HepG2 (cell line): ENCODE data around the gene IFNK. TPM values are rescaled to one million over a fixed set of nuclear protein-coding genes. Genes with fewer than 3 reads are reported as not detected.

Experiments
- BCL6 ChIP-seq: IDR thresholded peaks from 2 replicates; pipeline ENCODE4 v1.6.1; 2016; ENCODE audit warnings: missing genetic modification reagents, missing compliant biosample characterization
- CEBPB ChIP-seq: IDR thresholded peaks from 2 replicates; pipeline ENCODE4 v1.6.1; 2011; ENCODE audit warnings: low read depth, low read length, improper control_type of control experiment, borderline replicate concordance
- DPF2 ChIP-seq: sonication (generic); formaldehyde crosslinking; IDR thresholded peaks from 2 replicates; pipeline ENCODE4 v1.4.0; 2020; ENCODE audit warnings: mild to moderate bottlenecking, low read depth, missing genetic modification reagents, borderline replicate concordance
- IRX3 ChIP-seq: sonication (generic); formaldehyde crosslinking; IDR thresholded peaks from 2 replicates; pipeline ENCODE4 v1.8.1; 2023; ENCODE audit warnings: mild to moderate bottlenecking, low read depth, missing genetic modification reagents, borderline replicate concordance
- JUNB ChIP-seq: sonication (generic); formaldehyde crosslinking; IDR thresholded peaks from 2 replicates; pipeline ENCODE4 v1.8.0; 2022; ENCODE audit warnings: missing genetic modification reagents, mild to moderate bottlenecking, borderline replicate concordance
- KDM1A ChIP-seq: IDR thresholded peaks from 2 replicates; pipeline ENCODE4 v1.6.1; 2016; ENCODE audit warnings: missing compliant biosample characterization
- KLF11 ChIP-seq: IDR thresholded peaks from 2 replicates; pipeline ENCODE4 v1.6.1; 2016; ENCODE audit warnings: missing compliant biosample characterization
- MEF2D ChIP-seq: sonication (generic); formaldehyde crosslinking; IDR thresholded peaks from 2 replicates; pipeline ENCODE4 v1.5.1; 2020; ENCODE audit warnings: mild to moderate bottlenecking, missing genetic modification reagents
- MXD4 ChIP-seq: IDR thresholded peaks from 2 replicates; pipeline ENCODE4 v1.6.1; 2016; ENCODE audit warnings: mild to moderate bottlenecking, missing biosample characterization, missing genetic modification reagents
- NAIF1 ChIP-seq: sonication (generic); formaldehyde crosslinking; IDR thresholded peaks from 2 replicates; pipeline ENCODE4 v1.5.0; 2020; ENCODE audit warnings: mild to moderate bottlenecking, missing genetic modification reagents, borderline replicate concordance
- NFYC ChIP-seq: IDR thresholded peaks from 2 replicates; pipeline ENCODE4 v1.6.1; 2016; ENCODE audit warnings: missing genetic modification reagents, missing compliant biosample characterization
- NR1H2 ChIP-seq: sonication (generic); formaldehyde crosslinking; IDR thresholded peaks from 2 replicates; pipeline ENCODE4 v1.8.1; 2022; ENCODE audit warnings: low read depth, missing genetic modification reagents, borderline replicate concordance
- POGZ ChIP-seq: sonication (generic); formaldehyde crosslinking; IDR thresholded peaks from 2 replicates; pipeline ENCODE4 v1.4.0; 2020; ENCODE audit warnings: mild to moderate bottlenecking, missing genetic modification reagents
- RXRB ChIP-seq: IDR thresholded peaks from 2 replicates; pipeline ENCODE4 v1.6.1; 2016; ENCODE audit warnings: borderline replicate concordance, missing genetic modification reagents, missing compliant biosample characterization
- SNAI1 ChIP-seq: sonication (generic); formaldehyde crosslinking; IDR thresholded peaks from 2 replicates; pipeline ENCODE4 v1.5.0; 2020; ENCODE audit warnings: mild to moderate bottlenecking, missing genetic modification reagents, borderline replicate concordance
- SP5 ChIP-seq: IDR thresholded peaks from 2 replicates; pipeline ENCODE4 v1.6.1; 2016; ENCODE audit warnings: low read depth, borderline replicate concordance
- TP53 ChIP-seq: sonication (generic); formaldehyde crosslinking; conservative IDR thresholded peaks from 2 replicates; pipeline ENCODE4 v1.4.0; 2020; ENCODE audit warnings: missing genetic modification reagents
- ZFP62 ChIP-seq: sonication (generic); formaldehyde crosslinking; IDR thresholded peaks from 2 replicates; pipeline ENCODE4 v1.4.0; 2020; ENCODE audit warnings: missing genetic modification reagents
- ZNF251 ChIP-seq: sonication (generic); formaldehyde crosslinking; IDR thresholded peaks from 2 replicates; pipeline ENCODE4 v1.9.0; 2021; ENCODE audit warnings: mild to moderate bottlenecking, missing genetic modification reagents
- ZNF30 ChIP-seq: sonication (generic); formaldehyde crosslinking; IDR thresholded peaks from 2 replicates; pipeline ENCODE4 v1.5.0; 2020; ENCODE audit warnings: mild to moderate bottlenecking, missing genetic modification reagents
- ZNF530 ChIP-seq: sonication (generic); formaldehyde crosslinking; IDR thresholded peaks from 2 replicates; pipeline ENCODE4 v1.5.0; 2020; ENCODE audit warnings: low read depth, mild to moderate bottlenecking, missing genetic modification reagents
- ZNF577 ChIP-seq: sonication (generic); formaldehyde crosslinking; IDR thresholded peaks from 2 replicates; pipeline ENCODE4 v1.4.0; 2020; ENCODE audit warnings: mild to moderate bottlenecking, low read depth, missing genetic modification reagents, borderline replicate concordance
- ZNF775 ChIP-seq: sonication (generic); formaldehyde crosslinking; IDR thresholded peaks from 2 replicates; pipeline ENCODE4 v1.4.0; 2020; ENCODE audit warnings: missing genetic modification reagents, mild to moderate bottlenecking, moderate library complexity, borderline replicate concordance
- polyA plus RNA-seq, 8 experiments: library from polyadenylated mRNA; depleted of rRNA in 3 of 8; stranded (reverse) in 7 of 8; unstranded in 1 of 8; fragments of >200 nt; fragmentation: Illumina TruSeq in 4 of 8; extraction: Trizol in 4 of 8; gene quantifications; 2 replicates each; pipeline versions ENCODE4 v1.2.1 to v1.2.3, GENCODE V29; 2011 to 2016; ENCODE audit warnings: low read depth in 4 of 8, missing spikeins in 1 of 8, mixed read lengths in 1 of 8; ENCODE audit not compliant: insufficient read depth in 1 of 8
- total RNA-seq, 5 experiments: library from RNA; depleted of rRNA; stranded (reverse); fragments of >200 nt; fragmentation: Illumina TruSeq; extraction: Trizol; gene quantifications; 2 replicates each; pipeline ENCODE4 v1.2.3, GENCODE V29; 2016; ENCODE audit warnings: low read depth in 1 of 5
- TF ChIP-seq, protein P1 (sequence below): sonication (generic); formaldehyde crosslinking; conservative IDR thresholded peaks from 2 replicates; pipeline ENCODE4 v1.4.0; 2020; ENCODE audit warnings: missing genetic modification reagents
- TF ChIP-seq, protein P2 (sequence below): sonication (generic); formaldehyde crosslinking; IDR thresholded peaks from 2 replicates; pipeline ENCODE4 v1.8.1; 2023; ENCODE audit warnings: mild to moderate bottlenecking, moderate library complexity, missing genetic modification reagents
- TF ChIP-seq, protein P3 (sequence below): sonication (generic); formaldehyde crosslinking; IDR thresholded peaks from 2 replicates; pipeline ENCODE4 v1.4.0; 2020; ENCODE audit warnings: mild to moderate bottlenecking, missing genetic modification reagents
- TF ChIP-seq, protein P4 (sequence below): sonication (generic); formaldehyde crosslinking; IDR thresholded peaks from 2 replicates; pipeline ENCODE4 v1.5.0; 2020; ENCODE audit warnings: missing genetic modification reagents
- TF ChIP-seq, protein P5 (sequence below): sonication (generic); formaldehyde crosslinking; IDR thresholded peaks from 2 replicates; pipeline ENCODE4 v1.8.1; 2023; ENCODE audit warnings: mild to moderate bottlenecking, missing genetic modification reagents, borderline replicate concordance
- TF ChIP-seq, protein P6 (sequence below): IDR thresholded peaks from 2 replicates; pipeline ENCODE4 v1.6.1; 2016; ENCODE audit warnings: missing compliant biosample characterization, missing genetic modification reagents, borderline replicate concordance

The IFNK gene
- total and polyA plus RNA-seq, 2 of the 13 experiments (the other 11 are each of a cell fraction or from before 2014, with no cell fraction given), result not detected

DNA sequence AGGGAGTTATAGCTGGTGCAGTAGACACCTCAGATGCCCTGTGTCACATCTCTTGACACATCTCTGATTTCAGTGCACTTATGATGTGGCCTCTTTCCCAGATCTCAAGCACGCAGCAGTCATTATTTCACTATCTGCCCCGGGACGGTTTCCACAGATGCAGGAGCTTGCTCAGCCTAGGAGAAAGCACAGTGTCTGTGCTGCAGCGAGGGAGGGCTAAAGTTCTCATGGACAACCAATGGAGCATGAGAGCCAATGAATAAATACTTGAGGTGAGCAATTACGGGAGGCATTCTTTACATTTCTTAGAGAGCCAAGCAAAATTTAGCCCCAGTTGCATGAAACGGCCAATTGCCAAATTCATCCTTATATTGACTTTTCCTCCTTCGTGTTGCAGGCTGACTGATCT is 12.9 kb downstream of the IFNK start (continued):
- TF ChIP-seq CEBPB (peak; percentile 31; the same call in 1 of the 2 replicates), ZFP62 (CRISPR knock-in tag) (no peak), NFYC (CRISPR knock-in tag) (no peak), ZNF30 (CRISPR knock-in tag) (no peak), POGZ (CRISPR knock-in tag) (no peak), TP53 (CRISPR knock-in tag) (no peak), ZNF775 (CRISPR knock-in tag) (no peak), MEF2D (CRISPR knock-in tag) (0 out of 2 replicates have a peak, but pooled peaks have one; percentile 19), MXD4 (CRISPR knock-in tag) (no peak), JUNB (CRISPR knock-in tag) (no peak), SP5 (no peak), NAIF1 (CRISPR knock-in tag) (no peak), BCL6 (CRISPR knock-in tag) (peak; percentile 99), KDM1A (no peak), DPF2 (no peak), IRX3 (CRISPR knock-in tag) (no peak), RXRB (CRISPR knock-in tag) (0 out of 2 replicates have a peak, but pooled peaks have one; percentile 11), ZNF577 (no peak), ZNF251 (CRISPR knock-in tag) (no peak), NR1H2 (no peak), KLF11 (CRISPR knock-in tag) (no peak), ZNF530 (CRISPR knock-in tag) (no peak), SNAI1 (no peak)
- TF ChIP-seq, protein P1, sequence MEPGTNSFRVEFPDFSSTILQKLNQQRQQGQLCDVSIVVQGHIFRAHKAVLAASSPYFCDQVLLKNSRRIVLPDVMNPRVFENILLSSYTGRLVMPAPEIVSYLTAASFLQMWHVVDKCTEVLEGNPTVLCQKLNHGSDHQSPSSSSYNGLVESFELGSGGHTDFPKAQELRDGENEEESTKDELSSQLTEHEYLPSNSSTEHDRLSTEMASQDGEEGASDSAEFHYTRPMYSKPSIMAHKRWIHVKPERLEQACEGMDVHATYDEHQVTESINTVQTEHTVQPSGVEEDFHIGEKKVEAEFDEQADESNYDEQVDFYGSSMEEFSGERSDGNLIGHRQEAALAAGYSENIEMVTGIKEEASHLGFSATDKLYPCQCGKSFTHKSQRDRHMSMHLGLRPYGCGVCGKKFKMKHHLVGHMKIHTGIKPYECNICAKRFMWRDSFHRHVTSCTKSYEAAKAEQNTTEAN (CRISPR knock-in tag), result no peak
- TF ChIP-seq, protein P2, sequence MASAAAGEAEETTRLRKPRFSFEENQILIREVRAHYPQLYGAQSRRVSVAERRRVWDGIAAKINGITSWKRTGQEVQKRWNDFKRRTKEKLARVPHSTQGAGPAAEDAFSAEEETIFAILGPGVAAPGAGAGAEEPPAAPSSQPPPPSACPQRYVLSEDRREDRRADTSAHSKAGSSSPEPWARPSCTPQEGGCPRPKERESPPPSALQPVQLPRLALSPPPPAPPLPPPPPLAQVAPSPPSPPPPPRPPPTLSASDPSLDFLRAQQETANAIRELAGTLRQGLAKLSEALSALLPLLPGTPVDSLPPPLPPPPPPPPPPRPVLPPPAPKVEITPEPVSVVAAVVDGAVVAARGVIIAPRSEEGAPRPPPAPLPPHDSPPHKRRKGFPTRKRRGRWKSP (CRISPR knock-in tag), result no peak
- TF ChIP-seq, protein P3, sequence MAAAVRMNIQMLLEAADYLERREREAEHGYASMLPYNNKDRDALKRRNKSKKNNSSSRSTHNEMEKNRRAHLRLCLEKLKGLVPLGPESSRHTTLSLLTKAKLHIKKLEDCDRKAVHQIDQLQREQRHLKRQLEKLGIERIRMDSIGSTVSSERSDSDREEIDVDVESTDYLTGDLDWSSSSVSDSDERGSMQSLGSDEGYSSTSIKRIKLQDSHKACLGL (CRISPR knock-in tag), result no peak
- TF ChIP-seq, protein P4, sequence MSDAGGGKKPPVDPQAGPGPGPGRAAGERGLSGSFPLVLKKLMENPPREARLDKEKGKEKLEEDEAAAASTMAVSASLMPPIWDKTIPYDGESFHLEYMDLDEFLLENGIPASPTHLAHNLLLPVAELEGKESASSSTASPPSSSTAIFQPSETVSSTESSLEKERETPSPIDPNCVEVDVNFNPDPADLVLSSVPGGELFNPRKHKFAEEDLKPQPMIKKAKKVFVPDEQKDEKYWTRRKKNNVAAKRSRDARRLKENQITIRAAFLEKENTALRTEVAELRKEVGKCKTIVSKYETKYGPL (CRISPR knock-in tag), result no peak
- TF ChIP-seq, protein P5, sequence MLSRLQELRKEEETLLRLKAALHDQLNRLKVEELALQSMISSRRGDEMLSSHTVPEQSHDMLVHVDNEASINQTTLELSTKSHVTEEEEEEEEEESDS, result no peak
- TF ChIP-seq, protein P6, sequence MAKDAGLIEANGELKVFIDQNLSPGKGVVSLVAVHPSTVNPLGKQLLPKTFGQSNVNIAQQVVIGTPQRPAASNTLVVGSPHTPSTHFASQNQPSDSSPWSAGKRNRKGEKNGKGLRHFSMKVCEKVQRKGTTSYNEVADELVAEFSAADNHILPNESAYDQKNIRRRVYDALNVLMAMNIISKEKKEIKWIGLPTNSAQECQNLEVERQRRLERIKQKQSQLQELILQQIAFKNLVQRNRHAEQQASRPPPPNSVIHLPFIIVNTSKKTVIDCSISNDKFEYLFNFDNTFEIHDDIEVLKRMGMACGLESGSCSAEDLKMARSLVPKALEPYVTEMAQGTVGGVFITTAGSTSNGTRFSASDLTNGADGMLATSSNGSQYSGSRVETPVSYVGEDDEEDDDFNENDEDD (CRISPR knock-in tag), result no peak
